Upper lobe of left lung (tissue), 6 donors: ENCODE results near the gene RNASE13. TPM values are rescaled to one million over a fixed set of nuclear protein-coding genes. Genes with fewer than 3 reads are reported as not detected.

Experiments
- ATAC-seq, 2 donors: fragments of 200-7000 bp; cut with Tn5 transposase; one replicate each; pipeline ENCODE4 v1.9.1; 2022; ENCODE audit warnings: mild to moderate bottlenecking in 2 of 2, moderate library complexity in 2 of 2; ENCODE audit not compliant: low FRiP score in 2 of 2
- DNase-seq, 2 donors: peaks; one replicate each; pipeline ENCODE4 v3.0.0-alpha.2; 2019 to 2020
- H3K27ac ChIP-seq, 4 donors: fragments of 200-600 bp; sonication (generic); one replicate each; pipeline ENCODE4 v1.5.1; 2016 to 2019
- H3K27me3 ChIP-seq, 4 donors: fragments of 200-600 bp; sonication (generic); one replicate each; pipeline ENCODE4 v1.5.1; 2017 to 2019
- H3K36me3 ChIP-seq, 4 donors: fragments of 200-600 bp; sonication (generic); one replicate each; pipeline ENCODE4 v1.5.1; 2016 to 2019
- H3K4me1 ChIP-seq, 4 donors: fragments of 200-600 bp; sonication (generic); one replicate each; pipeline ENCODE4 v1.5.1; 2018 to 2019
- H3K4me3 ChIP-seq, 4 donors: fragments of 200-600 bp; sonication (generic); one replicate each; pipeline ENCODE4 v1.5.1; 2017 to 2019; ENCODE audit warnings: mild to moderate bottlenecking in 2 of 4, moderate library complexity in 1 of 4
- H3K9me3 ChIP-seq, 4 donors: fragments of 200-600 bp; sonication (generic); one replicate each; pipeline ENCODE4 v1.5.1; 2018 to 2019
- EP300 ChIP-seq, 4 donors: sonication (generic); formaldehyde crosslinking; IDR thresholded peaks; one replicate each; pipeline ENCODE4 v1.5.1; 2017; ENCODE audit warnings: antibody characterized with exemption in 4 of 4, control low read depth in 2 of 4
- POLR2A ChIP-seq, 4 donors: fragments of 450-650 bp; IDR thresholded peaks; one replicate each; pipeline ENCODE4 v1.5.1; 2016 to 2017; ENCODE audit warnings: antibody characterized with exemption in 4 of 4, mild to moderate bottlenecking in 2 of 4
- POLR2AphosphoS5 ChIP-seq, 2 donors: sonication (generic); formaldehyde crosslinking; IDR thresholded peaks; one replicate each; pipeline ENCODE4 v1.5.1; 2017; ENCODE audit warnings: antibody characterized with exemption in 2 of 2
- WGBS, 2 donors: methylation state at CpG; one replicate each; pipeline ENCODE4 v1.1.5; 2017 to 2018; 5-methylcytosine and 5-hydroxymethylcytosine counted together
- total RNA-seq, 6 donors: library from RNA; depleted of rRNA in 4 of 6; stranded (reverse); fragments of >200 nt in 4 of 6; gene quantifications; one replicate each; pipeline versions ENCODE4 v1.1.0 to v1.2.1, GENCODE V29; 2016 to 2021
- TF ChIP-seq, protein P1 (sequence below), 6 experiments: fragments of 450-650 bp in 4 of 6; fragments of 200-600 bp in 2 of 6; sonication (generic) in 2 of 6; IDR thresholded peaks; one replicate each; pipeline ENCODE4 v1.5.1; 2016 to 2019; ENCODE audit warnings: antibody characterized with exemption in 6 of 6
- donor health status: DM: no; HTN: no; CAD: no; lungs with moderate emphysema.
- donor health status: DM: no; HTN: yes; CAD: no; lungs with severe emphysema.

RNASE13 gene
- total RNA-seq, 6 donors from 2014 or later = not detected

DNA sequence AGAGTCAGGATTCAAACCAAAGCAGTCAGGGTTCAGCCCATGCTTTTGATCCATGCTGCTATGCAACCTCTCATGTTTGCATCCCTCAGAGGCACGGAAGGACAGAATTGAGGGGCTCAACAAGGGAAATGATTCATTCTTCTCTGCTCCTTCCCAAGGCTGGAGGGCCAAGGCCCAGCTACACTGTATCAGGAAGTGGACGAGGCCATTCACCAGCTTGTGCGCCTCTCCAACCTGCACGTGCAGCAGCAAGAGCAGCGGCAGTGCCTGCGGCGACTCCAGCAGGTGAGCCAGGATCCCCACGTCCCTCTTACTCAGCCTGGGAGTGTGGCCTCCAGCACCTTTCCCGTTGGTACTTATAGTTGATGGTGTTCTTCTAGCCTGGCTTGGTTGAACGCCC is 44.1 kb upstream of the RNASE13 start:
- WGBS, 2 donors = 88% methylated on average over 10 of the region's 10 CpGs
- Histone ChIP-seq H3K27me3 (no peaks in the 10 kb centered on the region), H3K27ac (no peak overlapping the region), H3K9me3 (no peaks in the 10 kb centered on the region), H3K36me3 (peaks cover 5 to 94% (median 62%) of the 10 kb centered on the region in 4 donors), H3K4me3 (no peak overlapping the region), H3K4me1 (no peaks in the 10 kb centered on the region)
- DNase-seq (peak in 1 of 2 donors; percentile 35), ATAC-seq (no peak)
- TF ChIP-seq, protein P1, sequence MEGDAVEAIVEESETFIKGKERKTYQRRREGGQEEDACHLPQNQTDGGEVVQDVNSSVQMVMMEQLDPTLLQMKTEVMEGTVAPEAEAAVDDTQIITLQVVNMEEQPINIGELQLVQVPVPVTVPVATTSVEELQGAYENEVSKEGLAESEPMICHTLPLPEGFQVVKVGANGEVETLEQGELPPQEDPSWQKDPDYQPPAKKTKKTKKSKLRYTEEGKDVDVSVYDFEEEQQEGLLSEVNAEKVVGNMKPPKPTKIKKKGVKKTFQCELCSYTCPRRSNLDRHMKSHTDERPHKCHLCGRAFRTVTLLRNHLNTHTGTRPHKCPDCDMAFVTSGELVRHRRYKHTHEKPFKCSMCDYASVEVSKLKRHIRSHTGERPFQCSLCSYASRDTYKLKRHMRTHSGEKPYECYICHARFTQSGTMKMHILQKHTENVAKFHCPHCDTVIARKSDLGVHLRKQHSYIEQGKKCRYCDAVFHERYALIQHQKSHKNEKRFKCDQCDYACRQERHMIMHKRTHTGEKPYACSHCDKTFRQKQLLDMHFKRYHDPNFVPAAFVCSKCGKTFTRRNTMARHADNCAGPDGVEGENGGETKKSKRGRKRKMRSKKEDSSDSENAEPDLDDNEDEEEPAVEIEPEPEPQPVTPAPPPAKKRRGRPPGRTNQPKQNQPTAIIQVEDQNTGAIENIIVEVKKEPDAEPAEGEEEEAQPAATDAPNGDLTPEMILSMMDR (IDR thresholded peaks at IDR 0.05) = no peak
- TF ChIP-seq POLR2A (IDR thresholded peaks at IDR 0.05) = no peak

DNA sequence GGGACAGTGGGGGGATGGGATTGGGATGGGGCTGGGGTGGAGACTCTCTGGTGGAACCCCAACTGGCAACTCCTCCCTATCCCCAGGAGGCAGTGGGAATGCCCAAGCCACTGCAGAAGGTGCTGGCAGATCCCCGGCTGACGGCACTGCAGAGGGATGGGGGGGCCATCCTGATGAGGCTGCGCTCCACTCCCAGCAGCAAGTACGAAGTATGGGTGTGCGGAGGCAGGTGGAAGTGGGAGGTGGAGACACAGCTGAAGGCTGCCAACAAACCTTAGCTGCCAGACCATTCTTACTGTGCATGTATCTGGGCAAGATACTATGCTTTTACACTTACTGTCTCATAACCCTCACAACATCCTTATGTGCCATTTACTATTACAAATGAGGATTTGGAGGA is 43.7 kb upstream of the RNASE13 start:
- ATAC-seq (no peak), DNase-seq (peak in 1 of 2 donors; percentile 7)
- Histone ChIP-seq H3K4me1 (no peaks in the 10 kb centered on the region), H3K9me3 (no peaks in the 10 kb centered on the region), H3K27ac (no peak overlapping the region), H3K27me3 (no peaks in the 10 kb centered on the region), H3K36me3 (peaks cover 5 to 94% (median 60%) of the 10 kb centered on the region in 4 donors), H3K4me3 (no peak overlapping the region)
- 94 to 97% methylated on average over 5 of the region's 5 CpGs for WGBS, 2 donors
- TF ChIP-seq, protein P1 (IDR thresholded peaks at IDR 0.05) = no peak
- TF ChIP-seq POLR2A (IDR thresholded peaks at IDR 0.05) (no peak), EP300 (IDR thresholded peaks at IDR 0.05) (no peak), POLR2AphosphoS5 (IDR thresholded peaks at IDR 0.05) (no peak)

DNA sequence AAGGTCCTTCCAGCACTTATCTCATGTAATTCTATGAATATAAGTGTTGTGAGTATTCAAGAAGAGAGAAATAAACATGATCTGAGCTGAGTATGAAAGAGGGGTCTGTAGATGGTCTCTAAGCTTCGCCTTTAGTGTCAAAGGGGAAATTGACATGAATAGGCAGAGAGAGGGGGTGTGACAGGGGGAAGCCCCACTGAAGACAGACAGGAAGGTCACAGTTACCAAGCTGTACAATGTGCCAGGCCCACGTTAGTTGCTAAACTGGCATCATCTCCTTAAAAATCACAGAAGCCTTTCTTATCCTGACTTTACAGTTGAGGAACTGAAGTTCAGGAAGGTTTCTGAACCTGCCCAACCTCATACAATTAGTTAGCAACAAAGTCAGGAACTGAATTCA is 43.1 kb upstream of the RNASE13 start:
- H3K27ac ChIP-seq = no peak overlapping the region
- ATAC-seq (no peak), DNase-seq (no peak)
- H3K27me3 ChIP-seq = no peaks in the 10 kb centered on the region
- WGBS, 2 donors = 63 to 80% methylated on average over 2 of the region's 2 CpGs
- TF ChIP-seq POLR2AphosphoS5 (IDR thresholded peaks at IDR 0.05) (no peak), EP300 (IDR thresholded peaks at IDR 0.05) (no peak), POLR2A (IDR thresholded peaks at IDR 0.05) (no peak)
- TF ChIP-seq, protein P1 (IDR thresholded peaks at IDR 0.05) = no peak
- peaks cover 0 to 4% (median 3%) of the 10 kb centered on the region in 4 donors for H3K4me1 ChIP-seq
- no peaks in the 10 kb centered on the region for H3K9me3 ChIP-seq
- no peak overlapping the region for H3K4me3 ChIP-seq
- H3K36me3 ChIP-seq = peaks cover 5 to 93% (median 55%) of the 10 kb centered on the region in 4 donors

DNA sequence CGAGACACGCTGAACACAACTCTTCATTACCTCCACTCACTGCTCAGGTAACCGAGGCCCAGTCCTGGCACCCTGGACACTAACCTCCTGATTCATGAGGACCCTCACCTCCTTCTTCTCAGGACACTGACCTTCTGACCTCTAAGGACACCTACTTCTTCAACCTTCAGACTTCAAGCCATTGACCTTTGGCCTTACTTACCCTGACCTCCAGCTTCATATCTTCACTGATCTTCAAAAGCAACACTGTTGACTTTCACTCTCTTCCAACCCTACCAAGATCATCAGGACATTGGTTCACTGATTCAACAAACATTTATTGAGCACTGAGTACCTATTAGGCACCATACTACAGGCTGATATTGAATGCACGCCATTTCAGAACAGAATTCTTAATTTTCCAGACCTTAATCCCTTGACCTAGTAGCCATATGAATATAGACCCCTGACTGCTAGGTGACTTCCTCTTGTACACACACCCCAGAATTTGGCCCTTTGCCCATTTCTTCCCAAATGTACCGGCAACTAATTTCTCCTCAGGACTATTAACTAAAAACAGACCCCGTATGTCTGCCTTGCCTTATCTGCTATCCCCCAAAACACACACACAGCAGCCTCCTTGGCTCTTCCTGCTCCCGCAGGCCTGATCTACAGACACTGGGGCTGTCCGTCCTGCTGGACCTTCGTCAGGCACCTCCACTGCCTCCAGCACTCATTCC is 41.3 kb upstream of the RNASE13 start:
- Histone ChIP-seq H3K9me3 (no peaks in the 10 kb centered on the region), H3K4me1 (peaks cover 12 to 22% (median 20%) of the 10 kb centered on the region in 4 donors), H3K27me3 (no peaks in the 10 kb centered on the region), H3K4me3 (no peak overlapping the region), H3K27ac (no peak overlapping the region), H3K36me3 (peaks cover 0 to 75% (median 41%) of the 10 kb centered on the region in 4 donors)
- DNase-seq (no peak), ATAC-seq (no peak)
- 90 to 91% methylated on average over 9 of the region's 9 CpGs for WGBS, 2 donors
- TF ChIP-seq, protein P1 (IDR thresholded peaks at IDR 0.05) = no peak
- TF ChIP-seq POLR2AphosphoS5 (IDR thresholded peaks at IDR 0.05) = no peak
- TF ChIP-seq POLR2A (IDR thresholded peaks at IDR 0.05) = no peak
- no peak for TF ChIP-seq EP300 (IDR thresholded peaks at IDR 0.05)
